ENCODE results near the gene APOBEC3G.

The APOBEC3G gene

GRCh38 chr22:39125622-39126021, 48.5 kb downstream of the APOBEC3G start:
- no peak for DNase-seq

GRCh38 chr22:39128508-39128907, 51.4 kb downstream of the APOBEC3G start:
- DNase-seq = no peak

- no peak for DNase-seq
These were observed 52.0 kb downstream of the APOBEC3G start for GRCh38 chr22:39129081-39129480.

GRCh38 chr22:39129746-39130145, 52.7 kb downstream of the APOBEC3G start:
- DNase-seq = no peak

- DNase-seq = no peak
These were observed 53.2 kb downstream of the APOBEC3G start for GRCh38 chr22:39130152-39130704.

GRCh38 chr22:39130892-39131855, 54.1 kb downstream of the APOBEC3G start:
- no peak for DNase-seq

- DNase-seq = no peak
These were observed 55.2 kb downstream of the APOBEC3G start for GRCh38 chr22:39132281-39132680.

GRCh38 chr22:39132871-39133524, 55.9 kb downstream of the APOBEC3G start:
- no peak for DNase-seq

- no peak for DNase-seq
These were observed 56.8 kb downstream of the APOBEC3G start for GRCh38 chr22:39133871-39134270.

GRCh38 chr22:39134366-39135091, 57.5 kb downstream of the APOBEC3G start:
- DNase-seq = no peak

GRCh38 chr22:39135092-39135896, 58.2 kb downstream of the APOBEC3G start:
- DNase-seq = peak; percentile 63

GRCh38 chr22:39136317-39136716, 59.2 kb downstream of the APOBEC3G start:
- no peak for DNase-seq
